Measurements from ENCODE around the gene CDK6.

Gene CDK6

GRCh38 chr7:92731335-92732063 is 104.9 kb downstream of the CDK6 start:
- DNase-seq = peak; percentile 61

- DNase-seq = no peak
Measured at GRCh38 chr7:92730808-92731207, 105.6 kb downstream of the CDK6 start.

- no peak for DNase-seq
Measured at GRCh38 chr7:92729751-92730150, 106.6 kb downstream of the CDK6 start.

GRCh38 chr7:92729172-92729571 is 107.2 kb downstream of the CDK6 start:
- DNase-seq = no peak

- no peak for DNase-seq
Measured at GRCh38 chr7:92727755-92728154, 108.6 kb downstream of the CDK6 start.

GRCh38 chr7:92725161-92725925 is 111.0 kb downstream of the CDK6 start:
- DNase-seq = no peak

GRCh38 chr7:92723943-92724342 is 112.4 kb downstream of the CDK6 start:
- no peak for DNase-seq

- DNase-seq = no peak
Measured at GRCh38 chr7:92723205-92723604, 113.2 kb downstream of the CDK6 start.

- DNase-seq = no peak
Measured at GRCh38 chr7:92722541-92722940, 113.8 kb downstream of the CDK6 start.

- DNase-seq = peak; percentile 46
Measured at GRCh38 chr7:92720604-92721350, 115.6 kb downstream of the CDK6 start.

- DNase-seq = peak; percentile 75
Measured at GRCh38 chr7:92717993-92718716, 118.2 kb downstream of the CDK6 start.

GRCh38 chr7:92717623-92717992 is 118.8 kb downstream of the CDK6 start:
- no peak for DNase-seq

GRCh38 chr7:92716825-92717580 is 119.4 kb downstream of the CDK6 start:
- DNase-seq = no peak

- no peak for DNase-seq
Measured at GRCh38 chr7:92715963-92716362, 120.4 kb downstream of the CDK6 start.

- DNase-seq = no peak
Measured at GRCh38 chr7:92714767-92715166, 121.6 kb downstream of the CDK6 start.

GRCh38 chr7:92714280-92714679 is 122.1 kb downstream of the CDK6 start:
- no peak for DNase-seq

GRCh38 chr7:92709912-92710311 is 126.5 kb downstream of the CDK6 start:
- no peak for DNase-seq

- DNase-seq = no peak
Measured at GRCh38 chr7:92709150-92709549, 127.2 kb downstream of the CDK6 start.

GRCh38 chr7:92708111-92709042 is 128.0 kb downstream of the CDK6 start:
- no peak for DNase-seq

GRCh38 chr7:92707435-92707834 is 128.9 kb downstream of the CDK6 start:
- DNase-seq = no peak

- DNase-seq = no peak
Measured at GRCh38 chr7:92706563-92706962, 129.8 kb downstream of the CDK6 start.
